H1 (cell line): ENCODE data around the gene MYH3. TPM values are rescaled to one million over a fixed set of nuclear protein-coding genes. Genes with fewer than 3 reads are reported as not detected.

Source experiments
- CTCF ChIA-PET: fragments of 300-600 bp; sonication (Branson Sonifier 250); formaldehyde crosslinking; loops from one replicate; lab custom pipeline; 2021; ENCODE audit not compliant: partially characterized antibody; lab: Charles Lee
- POLR2A ChIA-PET: fragments of 300-600 bp; sonication (Branson Sonifier 250); formaldehyde crosslinking; loops from one replicate; lab custom pipeline; 2021; ENCODE audit warnings: inconsistent platforms; ENCODE audit not compliant: partially characterized antibody; lab: Charles Lee
- DNase-seq, 2 experiments: peaks; one replicate each; pipeline versions ENCODE4 v3.0.0 to v3.0.0-alpha.2; 2010 to 2022; ENCODE audit warnings: low spot score in 2 of 2, low read depth in 1 of 2, mixed read lengths in 1 of 2
- FAIRE-seq: peaks from 2 replicates; lab custom pipeline; 2011; peaks lifted over from hg19 to GRCh38; lab: Jason Lieb, UNC
- H2AFZ ChIP-seq: 2 replicates; pipeline ENCODE4 v1.8.1; 2012; ENCODE audit warnings: low read length, inconsistent platforms
- H2AK5ac ChIP-seq: 2 replicates; pipeline ENCODE4 v1.6.1; 2013; ENCODE audit warnings: low read depth, low read length
- H2BK120ac ChIP-seq: replicated peaks from 2 replicates; pipeline ENCODE3; 2013; ENCODE audit warnings: low read depth, low read length, inconsistent platforms
- H2BK12ac ChIP-seq: 2 replicates; pipeline ENCODE4 v1.6.1; 2013; ENCODE audit warnings: low read depth, low read length
- H2BK15ac ChIP-seq: 2 replicates; pipeline ENCODE4 v1.6.1; 2013; ENCODE audit warnings: low read length
- H2BK20ac ChIP-seq: 2 replicates; pipeline ENCODE4 v1.6.1; 2013; ENCODE audit warnings: low read length
- H2BK5ac ChIP-seq: 2 replicates; pipeline ENCODE4 v1.6.1; 2013; ENCODE audit warnings: low read depth, low read length
- H3K14ac ChIP-seq: 2 replicates; pipeline ENCODE4 v1.6.1; 2013; ENCODE audit warnings: inconsistent platforms; ENCODE audit not compliant: insufficient read length
- H3K18ac ChIP-seq: 2 replicates; pipeline ENCODE4 v1.6.1; 2013; ENCODE audit warnings: low read length; ENCODE audit errors: extremely low read depth
- H3K23ac ChIP-seq: 2 replicates; pipeline ENCODE4 v1.6.1; 2013; ENCODE audit warnings: inconsistent platforms; ENCODE audit not compliant: insufficient read length
- H3K23me2 ChIP-seq: 2 replicates; pipeline ENCODE4 v1.6.1; 2013; ENCODE audit warnings: low read depth, low read length
- H3K27ac ChIP-seq: 2 replicates; pipeline ENCODE4 v1.6.1; 2011; ENCODE audit warnings: low read depth, low read length, inconsistent platforms
- H3K27me3 ChIP-seq, 4 experiments: replicated peaks in 1 of 4; 1 replicate in 1 of 4; 2 replicates in 3 of 4; pipeline versions ENCODE4 v1.6.1 to v1.8.1; 2011 to 2013; ENCODE audit warnings: low read length in 3 of 4, mild to moderate bottlenecking in 3 of 4, inconsistent platforms in 2 of 4, mixed read lengths in 2 of 4, moderate library complexity in 1 of 4; ENCODE audit not compliant: control insufficient read depth in 3 of 4, insufficient read depth in 3 of 4; ENCODE audit errors: extremely low read depth in 1 of 4
- H3K36me3 ChIP-seq, 4 experiments: 2 replicates each; pipeline versions ENCODE4 v1.6.1 to v1.8.1; 2011 to 2013; ENCODE audit warnings: mild to moderate bottlenecking in 4 of 4, low read length in 3 of 4, moderate library complexity in 2 of 4, control low read depth in 1 of 4, inconsistent platforms in 1 of 4; ENCODE audit not compliant: insufficient read depth in 4 of 4, control insufficient read depth in 2 of 4
- H3K4ac ChIP-seq: replicated peaks from 2 replicates; pipeline ENCODE3; 2013; ENCODE audit warnings: low read length, low read depth, mixed read lengths, inconsistent platforms; ENCODE audit not compliant: insufficient read length
- H3K4me1 ChIP-seq, 4 experiments: replicated peaks in 1 of 4; 1 replicate in 1 of 4; 2 replicates in 3 of 4; pipeline versions ENCODE4 v1.6.1 to v1.8.1; 2011 to 2013; ENCODE audit warnings: low read length in 3 of 4, inconsistent platforms in 2 of 4, mixed read lengths in 1 of 4; ENCODE audit not compliant: insufficient read depth in 4 of 4, control insufficient read depth in 3 of 4
- H3K4me2 ChIP-seq, 2 experiments: 2 replicates each; pipeline versions ENCODE4 v1.6.1 to v1.8.1; 2011 to 2013; ENCODE audit warnings: low read depth in 2 of 2, low read length in 2 of 2, control low read depth in 1 of 2, inconsistent platforms in 1 of 2, mild to moderate bottlenecking in 1 of 2; ENCODE audit not compliant: insufficient read depth in 1 of 2
- H3K4me3 ChIP-seq, 4 experiments: fragments of 200-600, 300-600 bp in 1 of 4; sonication (generic), shearing (Covaris generic), sonication (Bioruptor Twin) in 1 of 4; 2 replicates each; pipeline versions ENCODE4 v1.5.1 to v1.8.1; 2011 to 2016; ENCODE audit warnings: low read length in 4 of 4, low read depth in 3 of 4, control low read depth in 2 of 4, inconsistent platforms in 2 of 4, mild to moderate bottlenecking in 2 of 4, mixed read lengths in 1 of 4, moderate library complexity in 1 of 4; ENCODE audit not compliant: insufficient read depth in 2 of 4; ENCODE audit errors: extremely low read depth in 1 of 4
- H3K56ac ChIP-seq: replicated peaks from 2 replicates; pipeline ENCODE3; 2013; ENCODE audit warnings: low read depth, mild to moderate bottlenecking, mixed read lengths, low read length, inconsistent platforms; ENCODE audit not compliant: insufficient read length
- H3K79me1 ChIP-seq: 2 replicates; pipeline ENCODE4 v1.6.1; 2013; ENCODE audit warnings: low read depth, low read length, control low read depth
- H3K79me2 ChIP-seq, 2 experiments: 2 replicates each; pipeline versions ENCODE4 v1.6.1 to v1.8.1; 2012 to 2013; ENCODE audit warnings: low read length in 2 of 2, mild to moderate bottlenecking in 2 of 2, inconsistent platforms in 1 of 2; ENCODE audit not compliant: insufficient read depth in 2 of 2, control insufficient read depth in 1 of 2
- H3K9ac ChIP-seq, 4 experiments: replicated peaks in 1 of 4; 1 replicate in 1 of 4; 2 replicates in 3 of 4; pipeline versions ENCODE4 v1.6.1 to v1.8.1; 2011 to 2013; ENCODE audit warnings: low read depth in 3 of 4, low read length in 3 of 4, control low read depth in 2 of 4, mild to moderate bottlenecking in 2 of 4, moderate library complexity in 2 of 4, inconsistent platforms in 1 of 4; ENCODE audit errors: extremely low read depth in 1 of 4
- H3K9me3 ChIP-seq, 2 experiments: 2 replicates each; pipeline versions ENCODE4 v1.6.1 to v1.8.1; 2012 to 2013; ENCODE audit warnings: mild to moderate bottlenecking in 2 of 2, moderate library complexity in 2 of 2, control low read depth in 1 of 2, inconsistent platforms in 1 of 2, low read depth in 1 of 2, low read length in 1 of 2, mixed read lengths in 1 of 2; ENCODE audit not compliant: insufficient read depth in 2 of 2
- H4K20me1 ChIP-seq, 2 experiments: replicated peaks in 1 of 2; 2 replicates each; pipeline versions ENCODE3 to v1.8.1; 2011 to 2013; ENCODE audit warnings: inconsistent platforms in 2 of 2, low read length in 2 of 2, mild to moderate bottlenecking in 1 of 2; ENCODE audit not compliant: insufficient read depth in 2 of 2, control insufficient read depth in 1 of 2
- H4K5ac ChIP-seq: 2 replicates; pipeline ENCODE4 v1.6.1; 2013; ENCODE audit warnings: low read length, low read depth, mixed read lengths, inconsistent platforms; ENCODE audit not compliant: insufficient read length
- H4K8ac ChIP-seq: 2 replicates; pipeline ENCODE4 v1.8.0; 2013; ENCODE audit warnings: mild to moderate bottlenecking, moderate library complexity, low read length, inconsistent platforms; ENCODE audit not compliant: insufficient read depth; ENCODE audit errors: extremely low read depth
- H4K91ac ChIP-seq: replicated peaks from 2 replicates; pipeline ENCODE3; 2013; ENCODE audit warnings: low read length, mixed read lengths, inconsistent platforms; ENCODE audit not compliant: insufficient read length
- ASH2L ChIP-seq: fragments of 200-600, 300-600 bp; sonication (generic); IDR thresholded peaks from one replicate; pipeline ENCODE4 v1.7.1; 2017; ENCODE audit warnings: low read length
- BACH1 ChIP-seq: IDR thresholded peaks from 2 replicates; pipeline ENCODE4 v1.6.1; 2012; ENCODE audit warnings: low read length, improper control_type of control experiment
- CBX5 ChIP-seq: fragments of 300-800, 300-1000 bp; sonication (generic); IDR thresholded peaks from 2 replicates; pipeline ENCODE4 v1.7.1; 2016; ENCODE audit warnings: antibody characterized with exemption, low read length, low read depth
- CHD2 ChIP-seq: IDR thresholded peaks from 2 replicates; pipeline ENCODE4 v1.6.1; 2012; ENCODE audit warnings: low read length, improper control_type of control experiment
- CTBP2 ChIP-seq: IDR thresholded peaks from 2 replicates; pipeline ENCODE4 v1.7.0; 2011; ENCODE audit warnings: borderline replicate concordance, mild to moderate bottlenecking, moderate library complexity, mixed read lengths, low read length; ENCODE audit not compliant: insufficient read depth, insufficient read length
- FOSL1 ChIP-seq: IDR thresholded peaks from 2 replicates; pipeline ENCODE4 v1.6.1; 2011; ENCODE audit warnings: mild to moderate bottlenecking, low read depth, low read length, moderate library complexity; ENCODE audit not compliant: insufficient read depth
- HDAC6 ChIP-seq: IDR thresholded peaks from one replicate; pipeline ENCODE4 v1.7.1; 2012; ENCODE audit warnings: low read depth, mild to moderate bottlenecking, inconsistent platforms, low read length, moderate library complexity
- KDM1A ChIP-seq: fragments of 200-600, 300-600 bp; sonication (generic); IDR thresholded peaks from 2 replicates; pipeline ENCODE4 v1.7.1; 2016; ENCODE audit warnings: mild to moderate bottlenecking, low read length, borderline replicate concordance
- KDM4A ChIP-seq: IDR thresholded peaks from one replicate; pipeline ENCODE4 v1.7.1; 2012; ENCODE audit warnings: low read depth, mild to moderate bottlenecking, moderate library complexity, low read length, inconsistent platforms; ENCODE audit not compliant: severe bottlenecking
- KDM5A ChIP-seq: fragments of 200-600 bp; IDR thresholded peaks from 2 replicates; pipeline ENCODE4 v1.7.1; 2012; ENCODE audit warnings: mild to moderate bottlenecking, low read length, inconsistent platforms, mixed read lengths
- MAFK ChIP-seq: IDR thresholded peaks from 2 replicates; pipeline ENCODE4 v1.6.1; 2012; ENCODE audit warnings: low read depth, mild to moderate bottlenecking, improper control_type of control experiment, low read length
- NRF1 ChIP-seq: IDR thresholded peaks from 2 replicates; pipeline ENCODE4 v1.6.1; 2011; ENCODE audit warnings: mild to moderate bottlenecking, low read depth, low read length, improper control_type of control experiment
- PHF8 ChIP-seq: fragments of 200-600 bp; sonication (generic); conservative IDR thresholded peaks from 2 replicates; pipeline ENCODE4 v1.7.1; 2012; ENCODE audit warnings: low read depth, mild to moderate bottlenecking, inconsistent platforms, low read length, moderate library complexity
- SRF ChIP-seq: IDR thresholded peaks from 2 replicates; pipeline ENCODE4 v1.6.1; 2011; ENCODE audit warnings: mild to moderate bottlenecking, low read depth, low read length, moderate library complexity
- ZNF274 ChIP-seq: IDR thresholded peaks from 2 replicates; pipeline ENCODE4 v1.7.0; 2012; ENCODE audit warnings: low read length, borderline replicate concordance; ENCODE audit errors: extremely low read depth
- WGBS, 2 experiments: shearing (Covaris generic) in 1 of 2; methylation state at CpG; one replicate each; pipeline versions ENCODE4 v1.1.6 to v1.1.7; 2013 to 2015; ENCODE audit warnings: low lambda C conversion rate in 2 of 2, mixed read lengths in 2 of 2, inconsistent platforms in 1 of 2, low coverage in 1 of 2, missing lambda C conversion rate in 1 of 2; ENCODE audit not compliant: insufficient replicate concordance in 2 of 2, insufficient coverage in 1 of 2, insufficient read length in 1 of 2; ENCODE audit errors: extremely low coverage in 1 of 2, missing lambda C conversion rate in 1 of 2; 5-methylcytosine and 5-hydroxymethylcytosine counted together
- polyA plus RNA-seq, 7 experiments: library from polyadenylated mRNA; depleted of rRNA in 3 of 7; stranded (reverse) in 5 of 7; unstranded in 2 of 7; fragments of >200 nt in 5 of 7; fragments of 200-250 nt in 2 of 7; gene quantifications; 1 replicate in 5 of 7; 2 replicates in 1 of 7; 4 replicates in 1 of 7; pipeline versions ENCODE4 v1.2.1 to v1.2.3, GENCODE V29; 2011 to 2013; ENCODE audit warnings: missing spikeins in 2 of 7, mixed read lengths in 2 of 7
- total RNA-seq: library from RNA; stranded (reverse); fragmentation: NEBNext Ultra II Directional; extraction: Animal tissue kit (Norgen Biotek cat#: 25700); gene quantifications from 2 replicates; pipeline ENCODE4 v1.2.1, GENCODE V29; 2021

Gene MYH3
- total and polyA plus RNA-seq, 2 of the 8 experiments (the other 6 are each of a cell fraction or from before 2014, with no cell fraction given): 0.65 to 1.8 TPM

GRCh38 chr17:10610884-10611283 lies 46.2 kb downstream of the MYH3 start:
- H3K14ac ChIP-seq: no peak overlapping the region
- 90% methylated on average over 8 of the region's 8 CpGs; no CpG with 5 or more reads in 1 of the 2 experiments for WGBS, 2 experiments
- H3K56ac ChIP-seq: no peak overlapping the region
- no peak overlapping the region for H2BK15ac ChIP-seq
- no peak overlapping the region for H3K27ac ChIP-seq
- H3K4me2 ChIP-seq: no peak overlapping the region
- no peaks in the 10 kb centered on the region for H3K79me1 ChIP-seq
- no peak overlapping the region for H2BK120ac ChIP-seq
- H2AFZ ChIP-seq: no peak overlapping the region
- H3K9me3 ChIP-seq: no peaks in the 10 kb centered on the region
- no peak overlapping the region for H2BK5ac ChIP-seq
- no peaks in the 10 kb centered on the region for H3K36me3 ChIP-seq
- H4K5ac ChIP-seq: no peak overlapping the region
- no peak overlapping the region for H3K9ac ChIP-seq
- H3K23ac ChIP-seq: no peak overlapping the region
- no peak overlapping the region for H3K18ac ChIP-seq
- H4K8ac ChIP-seq: no peak overlapping the region
- CTCF ChIA-PET: interaction anchor here (0.9 to 18.0 kb wide), 6 partner anchors 22 to 315 kb away, joined by 3 to 343 read pairs (median 8); no protein-coding TSS in a partner anchor
- H2AK5ac ChIP-seq: no peak overlapping the region
- no peaks in the 10 kb centered on the region for H3K79me2 ChIP-seq
- no peak overlapping the region for H2BK20ac ChIP-seq
- H4K91ac ChIP-seq: no peak overlapping the region
- FAIRE-seq (no peak), DNase-seq (no peak)
- H2BK12ac ChIP-seq: no peak overlapping the region
- H3K4me1 ChIP-seq: no peaks in the 10 kb centered on the region; a peak in 1 of 7 replicates
- POLR2A ChIA-PET: no interaction called here
- no peak overlapping the region for H3K4ac ChIP-seq
- H3K27me3 ChIP-seq: no peaks in the 10 kb centered on the region
- no peaks in the 10 kb centered on the region; the same call in 1 of the 2 replicates for H3K23me2 ChIP-seq
- no peaks in the 10 kb centered on the region for H4K20me1 ChIP-seq
- no peak overlapping the region for H3K4me3 ChIP-seq
- TF ChIP-seq KDM4A (no peak), CTBP2 (no peak), KDM5A (no peak), SRF (no peak), CBX5 (no peak), MAFK (no peak), HDAC6 (no peak), NRF1 (no peak), PHF8 (no peak), CHD2 (no peak), FOSL1 (no peak), ZNF274 (no peak), BACH1 (no peak), ASH2L (no peak), KDM1A (no peak)
